ENCODE data around the gene TFEB.

Gene TFEB

GRCh38 chr6:41693281-41694240 is 41.8 kb downstream of the TFEB start:
- Histone ChIP-seq H4K12ac (ENCODE audit: low read depth, low read length) (no peak overlapping the region), H3K9me3 (ENCODE audit: insufficient read depth, low read depth, low read length) (no peaks in the 10 kb centered on the region), H3K18ac (ENCODE audit: low read length) (peak overlapping the region; percentile 38), H2AFZ (ENCODE audit: insufficient read depth, low read length, poor library complexity) (no peak overlapping the region), H3K79me1 (ENCODE audit: low read length) (peaks cover 2% of the 10 kb centered on the region), H3K4me2 (ENCODE audit: low read length) (no peak overlapping the region), H3K27ac (ENCODE audit: low read depth, low read length) (no peak overlapping the region), H3K4me3 (ENCODE audit: low read depth, low read length) (no peak overlapping the region), H2BK5ac (ENCODE audit: low read depth, low read length, poor library complexity) (no peak overlapping the region), H3K4ac (ENCODE audit: low read depth, low read length) (no peak overlapping the region), H3K27me3 (ENCODE audit: insufficient read depth, low read length) (no peaks in the 10 kb centered on the region), H2BK120ac (ENCODE audit: insufficient read depth, low read length, poor library complexity) (no peak overlapping the region), H3K4me1 (ENCODE audit: control insufficient read depth in 1 of 2, insufficient read depth in 2 of 2, low read length in 2 of 2) (peaks cover 8 to 16% of the 10 kb centered on the region in 2 experiments), H2AK5ac (ENCODE audit: low read length) (peak overlapping the region; percentile 4), H3K14ac (ENCODE audit: low read length) (no peak overlapping the region), H3K9ac (ENCODE audit: low read length) (no peak overlapping the region), H3K36me3 (ENCODE audit: control insufficient read depth in 1 of 2, insufficient read depth in 2 of 2, low read length in 2 of 2) (peaks cover 8 to 12% of the 10 kb centered on the region in 2 experiments), H3K23ac (ENCODE audit: low read length) (no peak overlapping the region), H4K8ac (ENCODE audit: low read depth, low read length) (no peak overlapping the region), H2BK12ac (ENCODE audit: low read length) (no peak overlapping the region), H3K79me2 (ENCODE audit: control insufficient read depth, insufficient read depth, low read length, poor library complexity) (peaks cover 2% of the 10 kb centered on the region), H4K91ac (ENCODE audit: low read depth, low read length) (peak overlapping the region; percentile 15)
- DNase-seq: no peak
- WGBS (ENCODE audit: extremely low coverage, insufficient coverage, insufficient read length): no CpG with 5 or more reads among the region's 10 CpGs

GRCh38 chr6:41692730-41693129 is 42.7 kb downstream of the TFEB start:
- no peak overlapping the region for H3K18ac ChIP-seq (ENCODE audit: low read length)
- no peak overlapping the region for H3K9ac ChIP-seq (ENCODE audit: low read length)
- no peak overlapping the region for H3K4me3 ChIP-seq (ENCODE audit: low read depth, low read length)
- H3K14ac ChIP-seq (ENCODE audit: low read length): no peak overlapping the region
- H3K79me2 ChIP-seq (ENCODE audit: control insufficient read depth, insufficient read depth, low read length, poor library complexity): peaks cover 2% of the 10 kb centered on the region
- H3K27me3 ChIP-seq (ENCODE audit: insufficient read depth, low read length): no peaks in the 10 kb centered on the region
- peak overlapping the region; percentile 4 for H2BK5ac ChIP-seq (ENCODE audit: low read depth, low read length, poor library complexity)
- H4K8ac ChIP-seq (ENCODE audit: low read depth, low read length): no peak overlapping the region
- no peak overlapping the region for H2AK5ac ChIP-seq (ENCODE audit: low read length)
- DNase-seq: no peak
- no peak overlapping the region for H2BK120ac ChIP-seq (ENCODE audit: insufficient read depth, low read length, poor library complexity)
- H3K4me1 ChIP-seq (ENCODE audit: control insufficient read depth in 1 of 2, insufficient read depth in 2 of 2, low read length in 2 of 2): peaks cover 6 to 13% of the 10 kb centered on the region in 2 experiments
- H3K79me1 ChIP-seq (ENCODE audit: low read length): peaks cover 2% of the 10 kb centered on the region
- no peak overlapping the region for H3K4me2 ChIP-seq (ENCODE audit: low read length)
- peaks cover 8 to 14% of the 10 kb centered on the region in 2 experiments for H3K36me3 ChIP-seq (ENCODE audit: control insufficient read depth in 1 of 2, insufficient read depth in 2 of 2, low read length in 2 of 2)
- no peak overlapping the region for H2AFZ ChIP-seq (ENCODE audit: insufficient read depth, low read length, poor library complexity)
- peak overlapping the region; percentile 17 for H3K27ac ChIP-seq (ENCODE audit: low read depth, low read length)
- no peak overlapping the region for H3K23ac ChIP-seq (ENCODE audit: low read length)
- no CpG with 5 or more reads among the region's 2 CpGs for WGBS (ENCODE audit: extremely low coverage, insufficient coverage, insufficient read length)
- no peaks in the 10 kb centered on the region for H3K9me3 ChIP-seq (ENCODE audit: insufficient read depth, low read depth, low read length)
- H3K4ac ChIP-seq (ENCODE audit: low read depth, low read length): no peak overlapping the region
- H4K12ac ChIP-seq (ENCODE audit: low read depth, low read length): no peak overlapping the region
- no peak overlapping the region for H4K91ac ChIP-seq (ENCODE audit: low read depth, low read length)
- H2BK12ac ChIP-seq (ENCODE audit: low read length): no peak overlapping the region

- Histone ChIP-seq H3K4me1 (ENCODE audit: control insufficient read depth in 1 of 2, insufficient read depth in 2 of 2, low read length in 2 of 2) (peaks cover 6 to 13% of the 10 kb centered on the region in 2 experiments), H3K9ac (ENCODE audit: low read length) (no peak overlapping the region), H3K4ac (ENCODE audit: low read depth, low read length) (no peak overlapping the region), H2BK120ac (ENCODE audit: insufficient read depth, low read length, poor library complexity) (peak overlapping the region; percentile 31), H2BK12ac (ENCODE audit: low read length) (no peak overlapping the region), H2AFZ (ENCODE audit: insufficient read depth, low read length, poor library complexity) (no peak overlapping the region), H3K27me3 (ENCODE audit: insufficient read depth, low read length) (no peaks in the 10 kb centered on the region), H3K36me3 (ENCODE audit: control insufficient read depth in 1 of 2, insufficient read depth in 2 of 2, low read length in 2 of 2) (peaks cover 11 to 16% of the 10 kb centered on the region in 2 experiments), H4K8ac (ENCODE audit: low read depth, low read length) (no peak overlapping the region), H4K12ac (ENCODE audit: low read depth, low read length) (no peak overlapping the region), H3K4me3 (ENCODE audit: low read depth, low read length) (no peak overlapping the region), H2AK5ac (ENCODE audit: low read length) (peak overlapping the region; percentile 32), H3K79me1 (ENCODE audit: low read length) (peaks cover 2% of the 10 kb centered on the region), H3K79me2 (ENCODE audit: control insufficient read depth, insufficient read depth, low read length, poor library complexity) (peaks cover 2% of the 10 kb centered on the region), H2BK5ac (ENCODE audit: low read depth, low read length, poor library complexity) (peak overlapping the region; percentile 4), H3K14ac (ENCODE audit: low read length) (peak overlapping the region; percentile 24), H3K23ac (ENCODE audit: low read length) (no peak overlapping the region), H4K91ac (ENCODE audit: low read depth, low read length) (peak overlapping the region; percentile 41), H3K18ac (ENCODE audit: low read length) (peak overlapping the region; percentile 17), H3K4me2 (ENCODE audit: low read length) (no peak overlapping the region), H3K27ac (ENCODE audit: low read depth, low read length) (peak overlapping the region; percentile 17), H3K9me3 (ENCODE audit: insufficient read depth, low read depth, low read length) (no peaks in the 10 kb centered on the region)
- DNase-seq: peak; percentile 46 to 75
Observed at GRCh38 chr6:41692080-41692675, 43.2 kb downstream of the TFEB start.

- Histone ChIP-seq H2AFZ (ENCODE audit: insufficient read depth, low read length, poor library complexity) (no peak overlapping the region), H3K14ac (ENCODE audit: low read length) (no peak overlapping the region), H3K36me3 (ENCODE audit: control insufficient read depth in 1 of 2, insufficient read depth in 2 of 2, low read length in 2 of 2) (peaks cover 15 to 16% of the 10 kb centered on the region in 2 experiments), H3K4me1 (ENCODE audit: control insufficient read depth in 1 of 2, insufficient read depth in 2 of 2, low read length in 2 of 2) (peaks cover 6 to 13% of the 10 kb centered on the region in 2 experiments), H3K18ac (ENCODE audit: low read length) (no peak overlapping the region), H3K23ac (ENCODE audit: low read length) (no peak overlapping the region), H3K79me2 (ENCODE audit: control insufficient read depth, insufficient read depth, low read length, poor library complexity) (peaks cover 2% of the 10 kb centered on the region), H2BK120ac (ENCODE audit: insufficient read depth, low read length, poor library complexity) (no peak overlapping the region), H3K27ac (ENCODE audit: low read depth, low read length) (no peak overlapping the region), H4K8ac (ENCODE audit: low read depth, low read length) (no peak overlapping the region), H3K9me3 (ENCODE audit: insufficient read depth, low read depth, low read length) (no peaks in the 10 kb centered on the region), H2BK12ac (ENCODE audit: low read length) (no peak overlapping the region), H4K91ac (ENCODE audit: low read depth, low read length) (no peak overlapping the region), H3K4me2 (ENCODE audit: low read length) (no peak overlapping the region), H2BK5ac (ENCODE audit: low read depth, low read length, poor library complexity) (no peak overlapping the region), H3K9ac (ENCODE audit: low read length) (no peak overlapping the region), H3K79me1 (ENCODE audit: low read length) (peaks cover 2% of the 10 kb centered on the region), H3K4ac (ENCODE audit: low read depth, low read length) (no peak overlapping the region), H3K4me3 (ENCODE audit: low read depth, low read length) (no peak overlapping the region), H4K12ac (ENCODE audit: low read depth, low read length) (no peak overlapping the region), H2AK5ac (ENCODE audit: low read length) (no peak overlapping the region), H3K27me3 (ENCODE audit: insufficient read depth, low read length) (no peaks in the 10 kb centered on the region)
- peak in 1 of 2 donors; percentile 49 for DNase-seq
- WGBS (ENCODE audit: extremely low coverage, insufficient coverage, insufficient read length): no CpG with 5 or more reads among the region's 8 CpGs
Observed at GRCh38 chr6:41691426-41692079, 43.9 kb downstream of the TFEB start.
